Head of caudate nucleus (tissue), 42 donors: ENCODE measurements around the gene DHX40.
"Not testable (repeated sequence)": the region's sequence is repeated elsewhere in the genome, so short reads cannot be mapped to it uniquely, and the experiment has no call there.

Source experiments
- DNase-seq, 42 donors: peaks; one replicate each; pipeline versions ENCODE4 v3.0.0 to v3.0.0-alpha.2; 2020 to 2021; ENCODE audit warnings: mixed read lengths in 7 of 42
- intact Hi-C: fragments of 100-400 bp; cut with DNase I; formaldehyde crosslinking; loops from one replicate; pipeline ENCODE4 v1.15.0; 2022

The DHX40 gene

GRCh38 chr17:59550703-59551102, 14.7 kb upstream of the DHX40 start:
- no peak for DNase-seq
- intact Hi-C loops: no loop called here

GRCh38 chr17:59558039-59558438, 7.4 kb upstream of the DHX40 start:
- intact Hi-C loops: no loop called here
- no peak for DNase-seq

DNA sequence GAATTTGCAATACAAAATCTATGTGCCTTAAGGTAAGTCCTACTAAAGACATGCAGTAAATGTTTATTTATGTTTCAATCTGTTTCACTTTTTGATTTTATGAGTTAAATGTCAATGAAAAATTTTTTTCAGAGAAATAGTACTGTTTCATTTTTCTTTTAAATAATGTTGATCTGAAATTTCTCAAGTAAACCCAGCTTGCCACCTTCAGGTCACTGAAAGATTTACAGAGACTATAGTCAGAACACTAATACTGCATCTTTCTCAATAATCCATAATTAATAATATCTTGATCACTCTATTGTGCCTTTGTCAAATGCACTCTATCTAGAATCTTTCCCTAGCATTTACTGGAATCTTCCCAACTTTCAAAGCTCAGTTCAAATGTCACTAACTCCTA, 6.5 kb upstream of the DHX40 start:
- intact Hi-C loops: no loop called here
- DNase-seq: peak in 3 of 42 donors; percentile 11 to 25 (median 19)

DNA sequence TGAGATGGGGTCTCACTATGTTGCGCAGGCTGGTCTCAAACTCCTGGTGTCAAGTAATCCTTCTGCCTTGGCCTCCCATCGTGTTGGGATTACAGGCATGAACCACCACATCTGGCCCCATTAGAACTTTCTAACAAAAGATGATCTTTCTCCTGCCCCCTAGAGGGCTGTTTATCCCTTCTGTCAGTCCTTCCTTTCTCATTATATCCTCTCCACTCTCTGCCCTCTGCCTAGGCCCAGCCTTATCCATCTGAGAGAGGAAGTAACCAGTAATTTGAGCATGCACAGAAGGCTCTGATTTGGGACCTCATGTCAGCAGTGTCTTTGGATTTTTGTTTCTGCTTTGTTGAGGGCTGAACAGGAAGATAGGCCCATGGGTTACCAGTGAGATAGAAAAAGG, 4.4 kb upstream of the DHX40 start:
- intact Hi-C loops: no loop called here
- DNase-seq: peak in 2 of 42 donors; percentile 5 to 11

DNA sequence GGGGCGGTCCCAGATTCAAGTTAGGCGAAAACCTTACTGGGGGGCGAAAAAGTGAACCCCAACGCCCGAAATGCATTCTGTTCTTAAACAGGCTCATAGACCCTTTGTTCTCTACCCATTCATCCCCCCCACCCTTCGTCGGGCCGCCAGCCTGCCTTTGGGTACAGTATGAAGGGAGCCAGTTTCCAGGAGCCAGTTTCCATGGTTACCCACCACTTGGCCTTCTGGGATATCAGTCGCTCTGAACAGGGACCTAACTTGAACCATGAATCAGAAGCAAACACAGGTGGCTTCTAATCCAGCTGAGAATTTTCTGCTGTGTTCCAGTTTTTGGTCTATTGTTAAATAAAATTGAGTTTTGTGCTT, 532 bp downstream of the DHX40 start:
- peak; percentile 44 to 90 (median 74) for DNase-seq
- intact Hi-C loops: no loop called here

DNA sequence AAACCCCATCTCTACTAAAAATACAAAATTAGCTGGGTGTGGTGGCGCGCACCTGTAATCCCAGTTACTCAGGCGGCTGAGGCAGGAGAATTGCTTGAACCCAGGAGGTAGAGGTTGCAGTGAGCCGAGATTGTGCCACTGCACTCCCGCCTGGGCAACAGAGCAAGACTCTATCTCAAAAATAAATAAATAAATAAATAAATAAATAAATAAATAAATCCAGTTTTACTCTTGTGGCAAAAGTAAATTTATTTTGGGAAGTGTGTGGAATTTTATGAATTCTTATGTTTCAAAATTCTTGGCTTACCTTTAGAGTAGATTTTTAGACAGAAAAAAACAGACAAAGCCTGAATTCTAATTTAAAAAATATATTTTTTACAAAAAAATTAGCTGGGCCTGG, 3.7 kb downstream of the DHX40 start:
- intact Hi-C loops: not testable (repeated sequence)

DNA sequence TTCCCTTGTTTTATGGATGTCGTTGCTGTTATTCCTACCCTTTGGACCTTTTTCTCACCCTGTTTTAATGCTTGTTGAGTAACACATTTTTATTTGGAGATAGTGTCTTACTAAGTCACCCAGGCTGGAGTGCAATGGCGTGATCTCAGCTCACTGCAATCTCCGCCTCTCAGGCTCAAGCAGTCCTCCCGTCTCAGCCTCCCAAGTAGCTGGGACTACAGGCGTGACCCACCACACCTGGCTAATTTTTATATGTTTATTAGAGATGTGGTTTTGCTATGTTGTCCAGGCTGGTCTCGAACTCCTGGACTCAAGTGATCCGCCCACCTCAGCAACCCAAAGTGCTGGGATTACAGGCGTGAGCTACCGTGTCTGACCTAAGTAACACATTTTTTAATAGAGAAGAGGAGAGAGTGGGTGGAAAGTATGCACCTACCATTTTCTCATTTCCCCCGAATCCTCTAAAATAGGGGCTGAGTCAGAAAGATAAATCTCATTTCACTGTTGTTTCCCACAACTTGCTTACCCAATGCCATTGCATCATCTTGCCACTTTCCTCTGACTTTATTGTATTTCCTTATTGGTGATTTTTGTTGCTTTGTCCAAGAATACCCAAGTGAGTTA, 7.0 kb downstream of the DHX40 start:
- intact Hi-C loops: no loop called here
- DNase-seq: no peak

More for the DNA sequence above, 3.7 kb downstream of the DHX40 start:
- not testable (repeated sequence) for DNase-seq

DNA sequence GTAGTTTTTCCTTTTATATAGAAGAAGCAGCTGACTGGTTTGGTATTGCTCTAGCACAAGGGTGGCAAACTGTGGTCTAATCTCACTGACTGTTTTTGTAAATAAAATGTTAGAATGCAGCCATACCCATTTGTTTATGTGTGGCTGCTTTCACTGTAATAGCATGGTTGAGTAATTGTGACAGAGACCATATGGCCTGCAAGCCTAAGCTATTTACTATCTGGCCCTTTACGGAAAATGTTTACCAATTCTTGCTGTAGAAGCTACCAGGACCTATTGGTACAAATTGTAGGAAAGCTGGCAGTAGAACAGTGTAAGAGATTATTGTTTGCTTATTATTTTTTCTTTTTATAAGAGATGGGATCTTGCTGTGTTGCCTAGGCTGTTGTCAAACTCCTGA, 18.8 kb downstream of the DHX40 start:
- intact Hi-C loops, DNase-seq: not testable (repeated sequence)

- intact Hi-C loops: no loop called here
- no peak for DNase-seq
These were observed 34.8 kb downstream of the DHX40 start for GRCh38 chr17:59600169-59600568.

DNA sequence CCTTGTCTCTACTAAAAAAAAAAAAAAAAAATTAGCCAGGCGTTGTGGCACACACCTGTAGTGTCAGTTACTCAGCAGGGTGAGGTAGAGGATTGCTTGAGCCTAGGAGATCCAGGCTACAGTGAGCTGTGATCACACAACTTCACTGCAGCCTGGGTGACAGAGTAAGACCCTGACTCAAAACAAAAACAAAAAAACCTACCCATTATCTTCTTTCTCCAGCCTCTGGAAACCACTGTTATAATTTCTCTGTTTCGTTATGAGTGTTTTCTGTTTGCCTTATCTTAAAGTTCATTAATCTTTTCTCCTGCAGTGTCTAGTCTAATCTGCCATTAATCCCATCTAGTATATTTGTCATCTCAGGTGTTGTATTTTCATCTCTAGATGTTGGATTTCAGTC, 35.7 kb downstream of the DHX40 start:
- DNase-seq: no peak
- intact Hi-C loops: no loop called here

- DNase-seq: no peak
- intact Hi-C loops: no loop called here
These were observed 41.7 kb downstream of the DHX40 start for GRCh38 chr17:59607061-59607460.

GRCh38 chr17:59607817-59608403, 42.5 kb downstream of the DHX40 start:
- no peak for DNase-seq
- intact Hi-C loops: no loop called here

GRCh38 chr17:59611503-59611902, 46.1 kb downstream of the DHX40 start:
- intact Hi-C loops: no loop called here
- DNase-seq: no peak

GRCh38 chr17:59616253-59616920, 51.0 kb downstream of the DHX40 start:
- no peak for DNase-seq
- intact Hi-C loops: no loop called here

- no peak for DNase-seq
- intact Hi-C loops: no loop called here
These were observed 51.8 kb downstream of the DHX40 start for GRCh38 chr17:59617156-59617732.

- no peak for DNase-seq
- intact Hi-C loops: no loop called here
These were observed 53.6 kb downstream of the DHX40 start for GRCh38 chr17:59619035-59619297.

DNA sequence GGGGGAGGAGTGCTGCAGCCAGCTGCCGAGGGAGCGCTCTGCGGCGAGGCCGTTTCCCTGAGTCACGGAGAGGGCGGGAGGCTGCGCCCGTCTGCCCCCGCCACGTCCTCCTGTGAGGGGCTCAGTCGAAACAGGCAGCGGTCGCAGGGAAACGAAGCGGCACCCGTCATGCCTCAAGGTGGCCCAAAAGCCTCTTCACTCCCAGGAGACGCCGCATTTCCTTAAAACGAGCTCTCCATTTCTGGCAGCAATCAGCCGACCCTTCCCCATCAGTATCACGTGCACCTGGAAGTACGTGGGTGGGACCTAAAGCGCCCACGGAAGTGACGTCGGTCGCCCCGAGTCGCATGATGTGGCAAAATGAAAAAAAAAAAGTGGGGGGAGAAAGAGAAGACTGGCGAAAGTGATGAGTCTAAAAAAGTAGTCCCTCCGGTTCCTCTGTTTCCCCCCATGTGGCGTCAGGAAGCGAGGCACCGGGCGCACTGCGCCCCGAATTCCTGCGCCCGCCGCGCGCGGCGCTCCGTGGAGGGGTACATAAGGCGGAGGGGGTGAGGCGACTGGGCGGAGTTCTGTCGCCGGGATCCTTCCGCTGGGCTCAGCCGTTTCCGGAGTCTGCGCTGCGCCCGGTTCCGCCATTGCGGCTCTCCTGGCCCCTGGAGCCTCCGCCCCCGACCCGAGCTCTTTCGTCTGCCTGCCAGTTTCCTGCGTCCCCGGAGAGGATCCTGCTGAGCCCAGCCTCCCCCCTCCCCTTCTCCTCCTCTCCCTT, 54.1 kb downstream of the DHX40 start, which contains the start of gene CLTC:
Gene CLTC, plus strand, starts transcription at position 598 of the 766 bp plus-strand sequence. CDS start 237 bp downstream, outside the sequence.
- peak; percentile 85 to 98 (median 94) for DNase-seq
- intact Hi-C loops: no loop called here

DNA sequence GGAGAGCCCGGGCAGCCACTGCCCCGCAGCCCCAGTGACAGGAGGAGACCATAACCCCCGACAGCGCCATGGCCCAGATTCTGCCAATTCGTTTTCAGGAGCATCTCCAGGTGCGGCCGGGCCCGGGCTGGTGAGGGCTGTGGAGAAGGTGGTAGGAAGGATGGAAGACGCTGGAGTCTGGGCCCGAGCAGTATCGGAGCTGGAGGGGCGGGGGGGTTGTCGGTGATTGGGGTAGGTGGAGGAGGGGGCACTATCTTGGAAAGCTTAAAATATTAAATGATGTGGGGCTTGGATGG, 54.6 kb downstream of the DHX40 start:
- intact Hi-C loops: no loop called here
- DNase-seq: peak in 1 of 42 donors; percentile 8

DNA sequence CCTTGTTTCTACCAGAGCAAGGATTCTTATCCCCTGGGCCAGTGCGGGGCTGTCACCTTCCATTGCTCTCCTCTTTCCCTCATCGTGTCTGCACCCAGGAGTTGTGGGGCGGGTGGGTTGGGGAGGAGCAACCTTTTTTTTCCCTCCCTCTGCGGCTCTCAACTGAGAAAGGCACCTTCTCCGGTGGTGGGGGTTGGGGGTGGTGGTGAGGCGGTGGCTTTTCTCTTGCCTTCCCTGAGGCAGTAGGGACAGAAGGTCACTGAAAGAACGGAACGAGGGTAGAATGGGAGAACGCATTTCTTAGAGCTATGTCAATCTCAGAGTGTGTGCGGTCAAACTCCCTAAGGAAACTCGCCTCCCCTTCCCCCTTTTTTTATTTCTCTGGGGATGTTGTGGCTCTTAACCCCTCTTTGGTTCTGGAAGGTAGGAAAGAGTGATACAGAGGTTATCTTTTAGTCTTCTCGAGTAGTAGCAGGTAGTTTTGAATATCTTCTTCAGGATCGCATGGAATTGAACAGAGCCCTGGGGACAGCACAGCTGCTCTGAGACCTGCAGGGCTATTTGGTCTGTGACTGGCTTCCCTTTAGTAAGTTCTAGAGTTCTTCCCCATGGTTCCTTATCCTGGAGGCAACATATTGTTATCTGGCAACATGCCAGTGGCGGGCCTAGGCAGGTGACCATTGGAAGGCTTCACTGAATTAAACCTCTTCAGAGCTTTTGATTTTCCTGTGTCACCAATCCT, 55.3 kb downstream of the DHX40 start:
- intact Hi-C loops: no loop called here
- DNase-seq: peak in 37 of 42 donors; percentile 8 to 72 (median 38)
